ENCODE data around the gene PLPPR5.
"Not testable (repeated sequence)": the region's sequence is repeated elsewhere in the genome, so short reads cannot be mapped to it uniquely, and the experiment has no call there.

Gene PLPPR5, protein sequence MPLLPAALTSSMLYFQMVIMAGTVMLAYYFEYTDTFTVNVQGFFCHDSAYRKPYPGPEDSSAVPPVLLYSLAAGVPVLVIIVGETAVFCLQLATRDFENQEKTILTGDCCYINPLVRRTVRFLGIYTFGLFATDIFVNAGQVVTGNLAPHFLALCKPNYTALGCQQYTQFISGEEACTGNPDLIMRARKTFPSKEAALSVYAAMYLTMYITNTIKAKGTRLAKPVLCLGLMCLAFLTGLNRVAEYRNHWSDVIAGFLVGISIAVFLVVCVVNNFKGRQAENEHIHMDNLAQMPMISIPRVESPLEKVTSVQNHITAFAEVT

DNA sequence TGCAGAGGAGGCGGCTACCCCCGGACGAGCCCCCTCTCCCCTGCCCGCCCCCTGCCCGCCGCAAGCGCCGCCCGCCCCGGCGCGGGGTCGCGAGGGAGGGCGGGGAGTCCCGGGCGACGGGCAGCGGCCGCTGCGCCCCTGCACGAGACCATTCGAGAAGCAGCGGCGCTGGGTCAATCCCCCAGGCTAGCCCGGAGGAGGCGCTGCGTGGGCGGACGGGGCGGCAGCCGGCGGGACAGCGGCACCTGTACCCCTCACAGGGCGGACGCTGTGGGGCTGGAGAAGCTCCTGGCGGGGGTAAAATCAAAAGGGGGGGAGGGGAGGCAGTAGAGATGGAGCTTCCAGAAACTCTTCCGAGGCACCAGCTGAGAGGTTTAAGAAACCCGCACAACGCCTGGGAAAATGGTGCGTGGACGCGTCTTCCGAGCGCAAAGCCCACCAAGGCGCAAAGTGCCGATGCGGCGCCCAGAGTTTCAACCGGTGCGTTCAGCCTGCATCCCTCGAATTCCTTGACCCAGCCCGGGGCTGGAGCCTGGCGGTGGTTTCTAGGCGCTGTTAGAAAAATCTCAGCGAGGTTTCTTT is at the start of gene PLPPR5:
PLPPR5 (minus strand) TSS at position 1 of the 582 bp plus-strand sequence. CDS start 190 bp downstream, outside the sequence.
- Histone ChIP-seq H3K27me3 (ENCODE audit: low read depth, low read length) (peaks cover 18% of the 10 kb centered on the region), H3K4me3 (ENCODE audit: low read depth in 1 of 2, low read length in 2 of 2) (peak within 1 kb of the TSS in 1 of 2 donors; percentile 51), H3K4me1 (ENCODE audit: control insufficient read depth in 1 of 2, insufficient read depth in 2 of 2, low read length in 2 of 2) (no peaks in the 10 kb centered on the region), H3K36me3 (ENCODE audit: control insufficient read depth in 1 of 2, insufficient read depth in 2 of 2, low read length in 2 of 2) (no peaks in the 10 kb centered on the region), H3K9me3 (ENCODE audit: control insufficient read depth in 1 of 2, low read length in 2 of 2) (no peaks in the 10 kb centered on the region), H3K27ac (ENCODE audit: low read length) (no peak within 1 kb of the TSS)

- H3K27ac ChIP-seq (ENCODE audit: low read length) = no peak overlapping the region
- H3K27me3 ChIP-seq (ENCODE audit: low read depth, low read length) = no peaks in the 10 kb centered on the region
- H3K4me3 ChIP-seq (ENCODE audit: low read depth in 1 of 2, low read length in 2 of 2) = no peak overlapping the region
- no peaks in the 10 kb centered on the region for H3K9me3 ChIP-seq (ENCODE audit: control insufficient read depth in 1 of 2, low read length in 2 of 2)
- no peaks in the 10 kb centered on the region for H3K4me1 ChIP-seq (ENCODE audit: control insufficient read depth in 1 of 2, insufficient read depth in 2 of 2, low read length in 2 of 2)
- no peaks in the 10 kb centered on the region for H3K36me3 ChIP-seq (ENCODE audit: control insufficient read depth in 1 of 2, insufficient read depth in 2 of 2, low read length in 2 of 2)
Observed at GRCh38 chr1:99051611-99052283, 47.1 kb upstream of the PLPPR5 start.

GRCh38 chr1:99049745-99050144 is 45.1 kb upstream of the PLPPR5 start:
- no peaks in the 10 kb centered on the region for H3K4me1 ChIP-seq (ENCODE audit: control insufficient read depth in 1 of 2, insufficient read depth in 2 of 2, low read length in 2 of 2)
- peaks cover 0 to 1% of the 10 kb centered on the region in 2 donors for H3K9me3 ChIP-seq (ENCODE audit: control insufficient read depth in 1 of 2, low read length in 2 of 2)
- H3K27me3 ChIP-seq (ENCODE audit: low read depth, low read length) = no peaks in the 10 kb centered on the region
- H3K27ac ChIP-seq (ENCODE audit: low read length) = no peak overlapping the region
- H3K4me3 ChIP-seq (ENCODE audit: low read depth in 1 of 2, low read length in 2 of 2) = no peak overlapping the region
- H3K36me3 ChIP-seq (ENCODE audit: control insufficient read depth in 1 of 2, insufficient read depth in 2 of 2, low read length in 2 of 2) = no peaks in the 10 kb centered on the region

DNA sequence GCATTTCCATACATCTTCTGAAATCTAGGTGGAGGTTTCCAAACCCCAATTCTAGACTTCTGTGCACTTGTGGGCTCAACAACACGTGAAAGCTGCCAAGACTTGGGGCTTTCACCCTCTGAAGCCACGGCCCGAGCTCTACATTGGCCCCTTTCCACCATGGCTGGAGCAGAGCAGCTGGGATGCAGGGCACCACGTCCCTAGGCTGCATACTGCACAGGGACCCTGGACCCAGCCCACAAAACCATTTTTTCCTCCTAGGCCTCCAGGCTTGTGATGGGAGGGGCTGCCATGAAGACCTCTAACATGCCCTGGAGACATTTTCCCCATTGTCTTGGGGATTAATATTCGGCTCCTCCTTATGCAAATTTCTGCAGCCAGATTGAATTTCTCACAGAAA is 32.1 kb upstream of the PLPPR5 start:
- not testable (repeated sequence) for H3K4me3 ChIP-seq (ENCODE audit: low read depth in 1 of 2, low read length in 2 of 2); H3K27ac ChIP-seq (ENCODE audit: low read length); H3K27me3 ChIP-seq (ENCODE audit: low read depth, low read length); H3K36me3 ChIP-seq (ENCODE audit: control insufficient read depth in 1 of 2, insufficient read depth in 2 of 2, low read length in 2 of 2); H3K4me1 ChIP-seq (ENCODE audit: control insufficient read depth in 1 of 2, insufficient read depth in 2 of 2, low read length in 2 of 2)
- peaks cover 5 to 21% of the 10 kb centered on the region in 2 donors for H3K9me3 ChIP-seq (ENCODE audit: control insufficient read depth in 1 of 2, low read length in 2 of 2)

DNA sequence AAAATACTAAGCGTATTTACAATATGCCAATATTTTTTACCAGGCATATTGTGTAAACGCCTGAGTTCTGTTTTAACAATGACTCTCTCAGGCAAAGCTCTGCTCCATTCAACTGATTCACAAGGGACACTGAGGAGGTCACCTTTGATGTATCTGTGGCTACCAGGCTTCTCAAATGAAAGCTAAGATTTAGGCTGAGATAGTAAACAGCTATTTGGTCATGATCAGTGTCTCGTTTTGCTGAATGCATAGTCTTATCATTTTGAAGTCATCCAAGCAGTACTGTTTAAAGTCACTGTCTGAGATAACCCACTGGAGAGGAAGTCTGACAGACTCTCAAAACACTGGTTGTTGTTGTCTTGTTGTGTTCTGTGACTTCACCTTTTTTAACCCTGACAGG is 13.7 kb upstream of the PLPPR5 start:
- Histone ChIP-seq H3K9me3 (ENCODE audit: control insufficient read depth in 1 of 2, low read length in 2 of 2) (no peaks in the 10 kb centered on the region), H3K27ac (ENCODE audit: low read length) (no peak overlapping the region), H3K4me1 (ENCODE audit: control insufficient read depth in 1 of 2, insufficient read depth in 2 of 2, low read length in 2 of 2) (no peaks in the 10 kb centered on the region), H3K36me3 (ENCODE audit: control insufficient read depth in 1 of 2, insufficient read depth in 2 of 2, low read length in 2 of 2) (no peaks in the 10 kb centered on the region), H3K4me3 (ENCODE audit: low read depth in 1 of 2, low read length in 2 of 2) (no peak overlapping the region), H3K27me3 (ENCODE audit: low read depth, low read length) (no peaks in the 10 kb centered on the region)

GRCh38 chr1:99017655-99018054 is 13.0 kb upstream of the PLPPR5 start:
- Histone ChIP-seq H3K27ac (ENCODE audit: low read length) (no peak overlapping the region), H3K4me1 (ENCODE audit: control insufficient read depth in 1 of 2, insufficient read depth in 2 of 2, low read length in 2 of 2) (no peaks in the 10 kb centered on the region), H3K4me3 (ENCODE audit: low read depth in 1 of 2, low read length in 2 of 2) (no peak overlapping the region), H3K36me3 (ENCODE audit: control insufficient read depth in 1 of 2, insufficient read depth in 2 of 2, low read length in 2 of 2) (no peaks in the 10 kb centered on the region), H3K27me3 (ENCODE audit: low read depth, low read length) (no peaks in the 10 kb centered on the region), H3K9me3 (ENCODE audit: control insufficient read depth in 1 of 2, low read length in 2 of 2) (no peaks in the 10 kb centered on the region)

DNA sequence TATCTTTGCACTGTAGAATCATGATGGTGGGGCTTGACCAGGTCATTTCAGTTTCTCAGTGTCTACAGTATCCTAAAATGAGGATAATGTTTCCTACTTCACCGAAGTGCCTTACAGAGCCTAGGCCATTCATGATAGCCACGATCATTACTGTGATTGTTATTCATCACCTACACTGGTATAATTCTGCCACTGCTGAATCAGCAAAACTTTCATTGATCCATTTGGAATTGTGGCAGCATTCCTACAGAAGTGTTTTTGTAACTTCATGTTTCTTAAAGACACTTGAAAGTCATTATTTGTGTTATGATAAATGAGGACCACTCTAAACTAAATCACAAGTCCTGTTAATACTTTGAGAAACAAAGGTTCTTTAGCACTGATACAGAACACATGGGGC is 6.0 kb upstream of the PLPPR5 start:
- peaks cover 7% of the 10 kb centered on the region for H3K27me3 ChIP-seq (ENCODE audit: low read depth, low read length)
- no peak overlapping the region for H3K27ac ChIP-seq (ENCODE audit: low read length)
- no peaks in the 10 kb centered on the region for H3K9me3 ChIP-seq (ENCODE audit: control insufficient read depth in 1 of 2, low read length in 2 of 2)
- H3K4me3 ChIP-seq (ENCODE audit: low read depth in 1 of 2, low read length in 2 of 2) = no peak overlapping the region
- no peaks in the 10 kb centered on the region for H3K4me1 ChIP-seq (ENCODE audit: control insufficient read depth in 1 of 2, insufficient read depth in 2 of 2, low read length in 2 of 2)
- H3K36me3 ChIP-seq (ENCODE audit: control insufficient read depth in 1 of 2, insufficient read depth in 2 of 2, low read length in 2 of 2) = no peaks in the 10 kb centered on the region

GRCh38 chr1:99007366-99007765 is 2.7 kb upstream of the PLPPR5 start:
- Histone ChIP-seq H3K4me3 (ENCODE audit: low read depth in 1 of 2, low read length in 2 of 2) (no peak overlapping the region), H3K9me3 (ENCODE audit: control insufficient read depth in 1 of 2, low read length in 2 of 2) (no peaks in the 10 kb centered on the region), H3K27me3 (ENCODE audit: low read depth, low read length) (peaks cover 18% of the 10 kb centered on the region), H3K27ac (ENCODE audit: low read length) (no peak overlapping the region), H3K36me3 (ENCODE audit: control insufficient read depth in 1 of 2, insufficient read depth in 2 of 2, low read length in 2 of 2) (no peaks in the 10 kb centered on the region), H3K4me1 (ENCODE audit: control insufficient read depth in 1 of 2, insufficient read depth in 2 of 2, low read length in 2 of 2) (no peaks in the 10 kb centered on the region)

DNA sequence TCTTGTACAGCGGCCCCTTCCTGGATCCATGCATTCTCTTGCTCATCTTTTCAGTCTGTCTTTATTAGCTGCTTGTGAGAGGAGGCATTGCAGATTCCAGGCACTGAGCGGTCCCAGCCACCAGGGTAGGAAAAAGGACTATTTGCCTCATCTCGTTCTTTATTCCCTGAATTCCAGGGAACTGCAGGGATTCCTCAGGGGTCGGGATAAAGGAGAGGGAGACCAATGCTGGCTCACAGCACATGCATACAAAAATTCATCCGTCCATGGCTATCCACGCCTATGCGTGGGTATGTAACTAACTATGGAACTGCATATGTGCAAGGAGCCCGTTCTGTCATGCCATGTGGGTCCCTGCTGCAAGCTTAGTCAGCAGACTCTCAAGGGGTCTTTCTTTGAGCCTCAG is 879 bp upstream of the PLPPR5 start:
- peaks cover 18% of the 10 kb centered on the region for H3K27me3 ChIP-seq (ENCODE audit: low read depth, low read length)
- no peak overlapping the region for H3K4me3 ChIP-seq (ENCODE audit: low read depth in 1 of 2, low read length in 2 of 2)

DNA sequence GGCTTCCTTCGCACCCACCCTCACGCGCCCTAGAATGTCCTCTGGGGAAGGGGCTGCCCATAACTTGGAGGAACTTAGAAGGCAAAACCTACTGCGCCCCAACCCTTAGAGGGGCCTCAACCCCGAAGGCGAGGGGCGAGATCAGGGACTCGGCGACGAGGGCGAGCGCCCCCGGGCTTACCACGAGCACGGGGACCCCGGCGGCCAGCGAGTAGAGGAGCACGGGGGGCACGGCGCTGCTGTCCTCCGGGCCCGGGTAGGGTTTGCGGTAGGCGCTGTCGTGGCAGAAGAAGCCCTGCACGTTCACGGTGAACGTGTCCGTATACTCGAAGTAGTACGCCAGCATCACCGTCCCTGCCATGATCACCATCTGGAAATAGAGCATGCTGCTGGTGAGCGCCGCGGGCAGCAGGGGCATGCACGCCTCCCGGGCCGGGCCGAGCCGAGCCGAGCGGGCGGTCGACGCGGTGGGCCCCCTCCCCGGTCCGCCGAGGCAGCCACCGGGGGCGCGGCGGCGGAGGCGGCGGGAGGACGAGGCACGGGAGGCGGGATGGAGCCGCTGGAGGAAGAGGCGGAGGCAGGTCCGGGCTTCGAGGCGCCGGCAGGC is 304 bp downstream of the PLPPR5 start:
- H3K9me3 ChIP-seq (ENCODE audit: control insufficient read depth in 1 of 2, low read length in 2 of 2) = no peaks in the 10 kb centered on the region
- no peaks in the 10 kb centered on the region for H3K4me1 ChIP-seq (ENCODE audit: control insufficient read depth in 1 of 2, insufficient read depth in 2 of 2, low read length in 2 of 2)
- H3K36me3 ChIP-seq (ENCODE audit: control insufficient read depth in 1 of 2, insufficient read depth in 2 of 2, low read length in 2 of 2) = no peaks in the 10 kb centered on the region
- H3K27ac ChIP-seq (ENCODE audit: low read length) = no peak overlapping the region
- H3K4me3 ChIP-seq (ENCODE audit: low read depth in 1 of 2, low read length in 2 of 2) = peak overlapping the region in 1 of 2 donors; percentile 50
- peaks cover 18% of the 10 kb centered on the region for H3K27me3 ChIP-seq (ENCODE audit: low read depth, low read length)

More for the DNA sequence above, 879 bp upstream of the PLPPR5 start:
- no peaks in the 10 kb centered on the region for H3K4me1 ChIP-seq (ENCODE audit: control insufficient read depth in 1 of 2, insufficient read depth in 2 of 2, low read length in 2 of 2)
- no peaks in the 10 kb centered on the region for H3K9me3 ChIP-seq (ENCODE audit: control insufficient read depth in 1 of 2, low read length in 2 of 2)
- no peaks in the 10 kb centered on the region for H3K36me3 ChIP-seq (ENCODE audit: control insufficient read depth in 1 of 2, insufficient read depth in 2 of 2, low read length in 2 of 2)
- H3K27ac ChIP-seq (ENCODE audit: low read length) = no peak overlapping the region

DNA sequence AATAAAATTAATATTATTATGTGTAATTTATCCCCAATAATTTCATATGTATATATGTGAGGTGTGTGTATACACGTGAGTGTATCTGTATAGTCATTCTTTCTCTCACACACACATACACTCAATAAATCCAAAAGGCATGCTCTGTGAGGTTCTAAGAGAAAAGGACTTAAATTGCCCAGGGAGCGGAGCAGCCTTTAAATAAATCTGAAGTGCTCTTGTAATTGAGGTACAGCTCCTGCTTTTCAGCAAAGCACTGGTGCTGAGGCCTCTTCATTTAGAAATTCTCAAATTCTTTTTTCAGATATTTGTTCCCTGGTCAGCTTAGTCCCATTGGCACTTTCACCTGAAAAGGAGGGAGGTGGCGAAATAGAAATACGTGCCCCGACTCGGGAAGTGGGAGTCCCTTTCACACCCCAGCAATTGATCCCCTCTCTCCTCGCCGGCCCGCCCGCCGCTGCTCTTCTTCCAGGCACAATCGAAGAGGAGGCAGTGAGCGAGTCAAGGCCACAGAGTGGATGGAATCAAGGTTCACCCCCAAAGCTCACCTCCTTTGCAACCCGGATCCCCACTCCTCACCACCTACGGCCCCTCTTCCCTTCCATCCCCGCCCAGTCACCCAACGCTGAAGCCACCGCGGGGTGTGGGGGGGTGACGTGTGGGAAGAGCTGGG is 944 bp downstream of the PLPPR5 start:
- Histone ChIP-seq H3K27me3 (ENCODE audit: low read depth, low read length) (peaks cover 18% of the 10 kb centered on the region), H3K4me1 (ENCODE audit: control insufficient read depth in 1 of 2, insufficient read depth in 2 of 2, low read length in 2 of 2) (no peaks in the 10 kb centered on the region), H3K9me3 (ENCODE audit: control insufficient read depth in 1 of 2, low read length in 2 of 2) (no peaks in the 10 kb centered on the region), H3K27ac (ENCODE audit: low read length) (no peak overlapping the region), H3K4me3 (ENCODE audit: low read depth in 1 of 2, low read length in 2 of 2) (peak overlapping the region in 1 of 2 donors; percentile 50), H3K36me3 (ENCODE audit: control insufficient read depth in 1 of 2, insufficient read depth in 2 of 2, low read length in 2 of 2) (no peaks in the 10 kb centered on the region)

Measured in muscle layer of duodenum (tissue), 2 donors.